ENCODE measurements around the gene MAP3K7CL. TPM values are rescaled to one million over a fixed set of nuclear protein-coding genes. Genes with fewer than 3 reads are reported as not detected.

MAP3K7CL gene
- total RNA-seq, 6 experiments from 2014 or later: 6.2 to 11.4 (median 7.6) TPM

GRCh38 chr21:29208044-29208681, 77.7 kb downstream of the MAP3K7CL start:
- peaks cover 31% of the 10 kb centered on the region for H3K4me1 Mint-ChIP-seq (ENCODE audit: low read depth)
- H3K27ac Mint-ChIP-seq: peak overlapping the region; percentile 87
- no peaks in the 10 kb centered on the region; the same call in 1 of the 2 replicates for H3K9me3 Mint-ChIP-seq
- peak overlapping the region; percentile 77 for H3K4me3 Mint-ChIP-seq
- TF ChIP-seq CTCF (IDR thresholded peaks at IDR 0.05): no peak
- peaks cover 4% of the 10 kb centered on the region; the same call in 1 of the 2 replicates for H3K36me3 Mint-ChIP-seq (ENCODE audit: low read depth)
- H3K27me3 Mint-ChIP-seq (ENCODE audit: insufficient read depth): no peaks in the 10 kb centered on the region
- DNase-seq: no peak

- Mint-ChIP-seq H3K4me3 (peak overlapping the region; percentile 77), H3K27me3 (ENCODE audit: insufficient read depth) (no peaks in the 10 kb centered on the region), H3K4me1 (ENCODE audit: low read depth) (peaks cover 31% of the 10 kb centered on the region), H3K36me3 (ENCODE audit: low read depth) (peaks cover 4% of the 10 kb centered on the region; the same call in 1 of the 2 replicates), H3K9me3 (no peaks in the 10 kb centered on the region; the same call in 1 of the 2 replicates), H3K27ac (peak overlapping the region; percentile 87)
- no peak for TF ChIP-seq CTCF (IDR thresholded peaks at IDR 0.05)
- DNase-seq: peak; percentile 86
Observed at GRCh38 chr21:29208682-29209059, 78.2 kb downstream of the MAP3K7CL start.

GRCh38 chr21:29209696-29210095, 79.3 kb downstream of the MAP3K7CL start:
- Mint-ChIP-seq H3K9me3 (no peaks in the 10 kb centered on the region; the same call in 1 of the 2 replicates), H3K36me3 (ENCODE audit: low read depth) (peaks cover 4% of the 10 kb centered on the region; the same call in 1 of the 2 replicates), H3K4me1 (ENCODE audit: low read depth) (peaks cover 31% of the 10 kb centered on the region), H3K27ac (peak overlapping the region; percentile 10; the same call in 1 of the 2 replicates), H3K27me3 (ENCODE audit: insufficient read depth) (no peaks in the 10 kb centered on the region), H3K4me3 (no peak overlapping the region)
- no peak for DNase-seq
- TF ChIP-seq CTCF (IDR thresholded peaks at IDR 0.05): no peak

GRCh38 chr21:29211205-29211604, 80.8 kb downstream of the MAP3K7CL start:
- TF ChIP-seq CTCF (IDR thresholded peaks at IDR 0.05): no peak
- no peak overlapping the region for H3K27ac Mint-ChIP-seq
- H3K4me3 Mint-ChIP-seq: no peak overlapping the region
- no peaks in the 10 kb centered on the region; the same call in 1 of the 2 replicates for H3K9me3 Mint-ChIP-seq
- DNase-seq: no peak
- H3K27me3 Mint-ChIP-seq (ENCODE audit: insufficient read depth): no peaks in the 10 kb centered on the region
- peaks cover 4% of the 10 kb centered on the region; the same call in 1 of the 2 replicates for H3K36me3 Mint-ChIP-seq (ENCODE audit: low read depth)
- peaks cover 37% of the 10 kb centered on the region for H3K4me1 Mint-ChIP-seq (ENCODE audit: low read depth)

GRCh38 chr21:29212446-29212845, 82.0 kb downstream of the MAP3K7CL start:
- DNase-seq: no peak

More at GRCh38 chr21:29212446-29212845, 82.0 kb downstream of the MAP3K7CL start:
- no peak for TF ChIP-seq CTCF (IDR thresholded peaks at IDR 0.05)
- H3K27me3 Mint-ChIP-seq (ENCODE audit: insufficient read depth): no peaks in the 10 kb centered on the region
- peaks cover 10% of the 10 kb centered on the region for H3K36me3 Mint-ChIP-seq (ENCODE audit: low read depth)
- peaks cover 7% of the 10 kb centered on the region for H3K9me3 Mint-ChIP-seq
- H3K4me1 Mint-ChIP-seq (ENCODE audit: low read depth): peaks cover 44% of the 10 kb centered on the region
- H3K27ac Mint-ChIP-seq: no peak overlapping the region
- H3K4me3 Mint-ChIP-seq: no peak overlapping the region

All from HFFc6 (cell line).